ENCODE results near the gene METAP1. TPM values are rescaled to one million over a fixed set of nuclear protein-coding genes. Genes with fewer than 3 reads are reported as not detected.

The METAP1 gene
- total RNA-seq, 1 experiment from 2014 or later: 112 TPM

DNA sequence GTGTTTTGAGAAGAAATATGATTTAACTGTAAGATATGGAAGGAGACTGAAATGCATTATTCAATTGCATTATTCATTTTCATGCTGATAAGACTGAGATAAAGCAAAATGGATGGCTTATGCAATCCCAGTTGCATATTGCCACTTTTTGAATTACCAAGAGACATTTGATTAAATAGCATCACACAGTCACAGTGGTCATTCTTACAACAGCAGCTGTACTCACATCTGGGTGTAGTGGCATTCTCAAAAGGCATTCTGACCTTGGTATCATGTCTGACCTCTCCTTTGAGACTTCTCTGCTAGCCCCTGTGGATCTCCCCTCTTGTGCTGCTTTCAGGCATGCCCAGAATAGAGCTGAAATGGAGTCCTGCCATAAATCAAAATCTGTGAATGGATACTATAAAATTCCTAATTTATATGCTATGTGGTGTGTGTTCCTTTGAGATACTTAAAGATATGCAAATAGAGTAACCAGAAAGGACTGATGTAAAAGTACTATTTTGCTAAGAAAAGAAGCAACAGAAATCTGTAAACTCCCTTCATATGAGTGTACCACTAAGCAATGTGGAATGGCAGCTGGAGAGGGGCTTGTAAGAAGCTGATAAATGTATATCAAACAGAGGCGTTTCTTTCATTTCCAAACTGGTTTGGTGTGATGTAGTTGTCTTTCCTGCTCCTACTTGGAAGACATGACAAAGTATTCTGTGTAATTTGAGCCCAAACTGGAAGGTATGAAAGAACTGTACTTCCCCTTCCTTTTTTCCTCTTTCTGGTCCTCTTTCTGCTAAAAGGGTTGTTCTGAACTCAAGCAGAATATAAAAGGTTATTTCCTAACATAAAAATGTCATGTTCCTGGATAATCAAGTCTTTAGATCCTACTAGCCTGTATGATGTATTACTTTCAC lies 25.4 kb upstream of the METAP1 start:
- H3K27me3 ChIP-seq (ENCODE audit: insufficient read depth, low read length): no peaks in the 10 kb centered on the region
- no peaks in the 10 kb centered on the region for H3K4me1 ChIP-seq (ENCODE audit: control insufficient read depth in 1 of 2, insufficient read depth in 2 of 2, low read length in 2 of 2)
- POLR2A ChIA-PET: no interaction called here
- no peaks in the 10 kb centered on the region for H3K36me3 ChIP-seq (ENCODE audit: control insufficient read depth in 1 of 2, insufficient read depth in 2 of 2, low read length in 2 of 2)
- no peaks in the 10 kb centered on the region for H3K9me3 ChIP-seq (ENCODE audit: control insufficient read depth in 1 of 2, insufficient read depth in 1 of 2, low read depth in 1 of 2, low read length in 2 of 2)
- no peaks in the 10 kb centered on the region for H3K79me2 ChIP-seq (ENCODE audit: insufficient read depth, low read length)
- DNase-seq (ENCODE audit: low read depth, low spot score) (no peak), ATAC-seq (no peak)
- no peak overlapping the region for H3K4me3 ChIP-seq (replicated peaks in 1 of 2; ENCODE audit: low read depth in 1 of 2, low read length in 2 of 2)
- RAD21 ChIA-PET (ENCODE audit: low non-redundant PET in 1 of 2, low total read pairs in 2 of 2, uncharacterized antibody in 2 of 2, unreplicated experiment in 2 of 2): no interaction called here
- no peaks in the 10 kb centered on the region for H4K20me1 ChIP-seq (ENCODE audit: insufficient read depth)
- no peak overlapping the region for H3K4me2 ChIP-seq (ENCODE audit: low read length)
- H3K27ac ChIP-seq (ENCODE audit: low read depth, low read length): no peak overlapping the region
- CTCF ChIA-PET: no interaction called here
- peak overlapping the region; percentile 43 for H2AFZ ChIP-seq (ENCODE audit: low read depth, low read length, poor library complexity, severe bottlenecking)
- intact Hi-C loops (cut with micrococcal nuclease): no loop called here
- no peaks in the 10 kb centered on the region for H3K9me2 ChIP-seq (ENCODE audit: insufficient read depth)
- TF ChIP-seq FOSL1 (IDR thresholded peaks at IDR 0.05; ENCODE audit: low read depth) (no peak), RAD21 (IDR thresholded peaks at IDR 0.05; ENCODE audit: low read depth) (no peak), ATF3 (IDR thresholded peaks at IDR 0.05) (no peak), JUND (IDR thresholded peaks at IDR 0.05) (no peak), ZFX (IDR thresholded peaks at IDR 0.05) (no peak)
- TF ChIP-seq, protein P1, sequence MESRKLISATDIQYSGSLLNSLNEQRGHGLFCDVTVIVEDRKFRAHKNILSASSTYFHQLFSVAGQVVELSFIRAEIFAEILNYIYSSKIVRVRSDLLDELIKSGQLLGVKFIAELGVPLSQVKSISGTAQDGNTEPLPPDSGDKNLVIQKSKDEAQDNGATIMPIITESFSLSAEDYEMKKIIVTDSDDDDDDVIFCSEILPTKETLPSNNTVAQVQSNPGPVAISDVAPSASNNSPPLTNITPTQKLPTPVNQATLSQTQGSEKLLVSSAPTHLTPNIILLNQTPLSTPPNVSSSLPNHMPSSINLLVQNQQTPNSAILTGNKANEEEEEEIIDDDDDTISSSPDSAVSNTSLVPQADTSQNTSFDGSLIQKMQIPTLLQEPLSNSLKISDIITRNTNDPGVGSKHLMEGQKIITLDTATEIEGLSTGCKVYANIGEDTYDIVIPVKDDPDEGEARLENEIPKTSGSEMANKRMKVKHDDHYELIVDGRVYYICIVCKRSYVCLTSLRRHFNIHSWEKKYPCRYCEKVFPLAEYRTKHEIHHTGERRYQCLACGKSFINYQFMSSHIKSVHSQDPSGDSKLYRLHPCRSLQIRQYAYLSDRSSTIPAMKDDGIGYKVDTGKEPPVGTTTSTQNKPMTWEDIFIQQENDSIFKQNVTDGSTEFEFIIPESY (IDR thresholded peaks at IDR 0.05; ENCODE audit: extremely low read depth, insufficient replicate concordance, low read length): no peak
- H3K9ac ChIP-seq (ENCODE audit: low read length): no peak overlapping the region
- no TSS peak for BruUV-seq (replicated peaks)

- intact Hi-C loops (cut with micrococcal nuclease): no loop called here
- Histone ChIP-seq H3K79me2 (ENCODE audit: insufficient read depth, low read length) (no peaks in the 10 kb centered on the region), H3K9me3 (ENCODE audit: control insufficient read depth in 1 of 2, insufficient read depth in 1 of 2, low read depth in 1 of 2, low read length in 2 of 2) (no peaks in the 10 kb centered on the region), H3K9me2 (ENCODE audit: insufficient read depth) (no peaks in the 10 kb centered on the region), H3K36me3 (ENCODE audit: control insufficient read depth in 1 of 2, insufficient read depth in 2 of 2, low read length in 2 of 2) (no peaks in the 10 kb centered on the region), H3K27me3 (ENCODE audit: insufficient read depth, low read length) (no peaks in the 10 kb centered on the region), H3K9ac (ENCODE audit: low read length) (no peak overlapping the region), H4K20me1 (ENCODE audit: insufficient read depth) (no peaks in the 10 kb centered on the region), H3K4me3 (replicated peaks in 1 of 2; ENCODE audit: low read depth in 1 of 2, low read length in 2 of 2) (no peak overlapping the region), H3K4me2 (ENCODE audit: low read length) (no peak overlapping the region), H2AFZ (ENCODE audit: low read depth, low read length, poor library complexity, severe bottlenecking) (no peak overlapping the region), H3K4me1 (ENCODE audit: control insufficient read depth in 1 of 2, insufficient read depth in 2 of 2, low read length in 2 of 2) (no peaks in the 10 kb centered on the region), H3K27ac (ENCODE audit: low read depth, low read length) (no peak overlapping the region)
- no peak for DNase-seq (ENCODE audit: low read depth, low spot score)
- CTCF ChIA-PET: interaction anchor here (1.0 kb wide), 1 partner anchor 18 kb away, joined by 3 read pairs; the partner anchor contains the start of gene METAP1
- no TSS peak for BruUV-seq (replicated peaks)
- POLR2A ChIA-PET: no interaction called here
- RAD21 ChIA-PET (ENCODE audit: low non-redundant PET in 1 of 2, low total read pairs in 2 of 2, uncharacterized antibody in 2 of 2, unreplicated experiment in 2 of 2): no interaction called here
- ATAC-seq: no peak
- TF ChIP-seq EZH2 (IDR thresholded peaks at IDR 0.05) (no peak), TCF7L2 (IDR thresholded peaks at IDR 0.05; ENCODE audit: borderline replicate concordance, extremely low read depth, insufficient read depth, insufficient read length) (no peak), EZH2phosphoT487 (IDR thresholded peaks at IDR 0.05; ENCODE audit: borderline replicate concordance) (no peak), POLR2A (IDR thresholded peaks at IDR 0.05; ENCODE audit: borderline replicate concordance, extremely low read depth, insufficient read depth, insufficient read length) (no peak), MAX (IDR thresholded peaks at IDR 0.05) (no peak), SRF (IDR thresholded peaks at IDR 0.05; ENCODE audit: low read depth) (no peak), RAD21 (IDR thresholded peaks at IDR 0.05; ENCODE audit: low read depth) (no peak), ELF1 (IDR thresholded peaks at IDR 0.05; ENCODE audit: borderline replicate concordance, low read depth) (no peak), YY1 (IDR thresholded peaks at IDR 0.05; ENCODE audit: extremely low read depth, insufficient replicate concordance, low read depth, low read length) (no peak), JUND (IDR thresholded peaks at IDR 0.05) (no peak), CBX3 (IDR thresholded peaks at IDR 0.05; ENCODE audit: low read depth) (no peak), FOSL1 (IDR thresholded peaks at IDR 0.05; ENCODE audit: low read depth) (no peak), ATF3 (IDR thresholded peaks at IDR 0.05) (no peak), ZNF274 (IDR thresholded peaks at IDR 0.05; ENCODE audit: low read depth, low read length) (no peak), CEBPB (IDR thresholded peaks at IDR 0.05; ENCODE audit: low read depth) (no peak)
Observed at GRCh38 chr4:98976716-98977115, 18.8 kb upstream of the METAP1 start.
